ENCODE data around the gene KIAA0753. TPM values are rescaled to one million over a fixed set of nuclear protein-coding genes. Genes with fewer than 3 reads are reported as not detected.

KIAA0753 gene
- total and polyA plus RNA-seq, 9 donors: 12.1 to 32.3 (median 19.2) TPM

DNA sequence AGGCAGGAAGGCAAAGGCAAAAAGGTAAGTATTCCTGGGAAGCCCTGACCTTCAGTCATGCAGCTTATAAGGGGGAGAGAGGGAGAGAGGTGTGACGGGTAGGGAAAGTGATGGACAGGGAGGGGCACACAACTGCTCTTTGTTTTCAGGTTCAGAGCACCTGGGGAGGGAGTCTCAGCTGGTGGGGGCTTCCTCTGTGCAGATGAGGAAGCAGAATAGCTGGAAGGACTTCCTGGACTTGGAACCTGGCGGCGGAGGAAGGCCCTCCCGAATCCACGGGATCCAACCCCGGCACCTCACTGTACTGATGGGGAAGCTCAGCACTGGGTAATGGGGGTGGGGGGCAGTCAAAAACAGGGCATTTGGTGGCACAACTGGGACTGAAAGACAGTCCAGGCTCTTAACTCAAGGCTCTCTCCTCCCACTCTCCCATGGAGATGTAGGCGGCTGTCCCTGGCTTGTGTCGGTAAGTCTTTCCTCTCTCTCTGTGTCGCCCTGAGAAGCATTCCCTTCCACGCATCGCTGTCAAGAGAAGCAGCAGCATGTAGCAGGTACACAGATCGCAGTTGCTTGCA lies 72.2 kb downstream of the KIAA0753 start:
- WGBS, 3 donors: 90 to 92% (median 92%) methylated on average over 12 of the region's 12 CpGs
- DNase-seq: no peak
- H3K4me3 ChIP-seq: no peak overlapping the region
- no peaks in the 10 kb centered on the region for H3K36me3 ChIP-seq
- no peak overlapping the region for H3K27ac ChIP-seq
- no peaks in the 10 kb centered on the region for H3K27me3 ChIP-seq
- TF ChIP-seq POLR2A (IDR thresholded peaks at IDR 0.05) (no peak), EP300 (IDR thresholded peaks at IDR 0.05) (no peak)
- TF ChIP-seq, protein P1, sequence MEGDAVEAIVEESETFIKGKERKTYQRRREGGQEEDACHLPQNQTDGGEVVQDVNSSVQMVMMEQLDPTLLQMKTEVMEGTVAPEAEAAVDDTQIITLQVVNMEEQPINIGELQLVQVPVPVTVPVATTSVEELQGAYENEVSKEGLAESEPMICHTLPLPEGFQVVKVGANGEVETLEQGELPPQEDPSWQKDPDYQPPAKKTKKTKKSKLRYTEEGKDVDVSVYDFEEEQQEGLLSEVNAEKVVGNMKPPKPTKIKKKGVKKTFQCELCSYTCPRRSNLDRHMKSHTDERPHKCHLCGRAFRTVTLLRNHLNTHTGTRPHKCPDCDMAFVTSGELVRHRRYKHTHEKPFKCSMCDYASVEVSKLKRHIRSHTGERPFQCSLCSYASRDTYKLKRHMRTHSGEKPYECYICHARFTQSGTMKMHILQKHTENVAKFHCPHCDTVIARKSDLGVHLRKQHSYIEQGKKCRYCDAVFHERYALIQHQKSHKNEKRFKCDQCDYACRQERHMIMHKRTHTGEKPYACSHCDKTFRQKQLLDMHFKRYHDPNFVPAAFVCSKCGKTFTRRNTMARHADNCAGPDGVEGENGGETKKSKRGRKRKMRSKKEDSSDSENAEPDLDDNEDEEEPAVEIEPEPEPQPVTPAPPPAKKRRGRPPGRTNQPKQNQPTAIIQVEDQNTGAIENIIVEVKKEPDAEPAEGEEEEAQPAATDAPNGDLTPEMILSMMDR (IDR thresholded peaks at IDR 0.05): no peak
- H3K4me1 ChIP-seq (ENCODE audit: insufficient read depth): no peaks in the 10 kb centered on the region
- H3K9me3 ChIP-seq: no peaks in the 10 kb centered on the region
- intact Hi-C loops (cut with DNase I): no loop called here

DNA sequence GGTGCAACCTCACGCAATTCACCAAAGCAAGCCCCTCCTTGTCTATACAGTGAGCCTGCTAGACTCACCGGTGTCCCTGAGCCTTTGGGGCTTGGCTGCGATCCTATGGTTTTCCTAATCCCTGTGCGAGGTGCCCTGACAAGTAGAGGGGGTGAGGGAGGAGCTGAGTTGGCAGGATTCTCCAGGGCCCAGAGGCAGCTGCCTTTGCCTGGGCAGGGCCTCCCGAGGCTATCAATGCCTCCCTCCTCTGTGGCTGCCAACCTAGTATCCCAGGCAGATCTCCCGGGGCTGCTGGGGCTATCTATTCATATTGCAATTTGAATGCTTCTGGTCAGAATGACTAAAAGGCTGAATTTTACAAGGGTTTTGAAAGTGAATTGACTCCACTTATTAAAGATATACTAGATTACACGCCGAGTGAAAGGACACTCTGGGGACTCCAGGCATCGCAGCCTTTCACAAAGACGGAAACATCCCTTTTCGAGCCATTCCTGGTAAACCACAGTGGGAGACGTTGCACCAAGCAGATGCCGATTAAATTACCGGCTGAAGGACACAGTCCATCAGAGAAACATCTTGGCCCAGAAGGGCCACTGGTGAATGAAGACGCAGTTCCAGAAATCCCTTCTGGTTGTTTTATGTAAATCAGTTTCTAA lies 72.9 kb downstream of the KIAA0753 start:
- H3K9me3 ChIP-seq: no peaks in the 10 kb centered on the region
- no peaks in the 10 kb centered on the region for H3K36me3 ChIP-seq
- TF ChIP-seq EP300 (IDR thresholded peaks at IDR 0.05): no peak
- no peak for TF ChIP-seq POLR2A (IDR thresholded peaks at IDR 0.05)
- TF ChIP-seq, protein P1 (IDR thresholded peaks at IDR 0.05): no peak
- H3K4me3 ChIP-seq: no peak overlapping the region
- 69 to 78% (median 72%) methylated on average over 15 of the region's 15 CpGs for WGBS, 3 donors
- no peaks in the 10 kb centered on the region for H3K27me3 ChIP-seq
- H3K27ac ChIP-seq: no peak overlapping the region
- no peaks in the 10 kb centered on the region for H3K4me1 ChIP-seq (ENCODE audit: insufficient read depth)
- no peak for DNase-seq
- intact Hi-C loops (cut with DNase I): no loop called here

DNA sequence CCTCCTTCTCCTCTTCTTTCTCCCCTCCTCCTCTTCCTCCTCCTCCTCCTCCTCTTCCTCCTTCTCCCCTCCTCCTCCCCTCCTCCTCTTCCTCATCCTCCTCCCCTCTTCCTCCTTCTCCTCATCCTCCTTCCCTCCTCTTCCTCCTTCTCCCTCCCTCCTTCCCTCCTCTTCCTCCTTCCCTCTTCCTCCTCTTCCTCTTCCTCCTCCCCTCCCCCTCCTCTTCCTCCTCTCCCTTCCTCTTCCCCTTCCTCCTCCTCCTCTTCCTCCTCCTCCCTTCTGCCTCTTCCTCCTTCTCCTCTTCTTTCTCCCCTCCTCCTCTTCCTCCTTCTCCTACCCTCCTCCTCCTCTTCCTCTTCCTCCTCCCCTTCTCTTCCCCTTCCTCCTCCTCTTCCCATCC lies 79.1 kb downstream of the KIAA0753 start:
- intact Hi-C loops (cut with DNase I): no loop called here
- H3K36me3 ChIP-seq: no peaks in the 10 kb centered on the region

DNA sequence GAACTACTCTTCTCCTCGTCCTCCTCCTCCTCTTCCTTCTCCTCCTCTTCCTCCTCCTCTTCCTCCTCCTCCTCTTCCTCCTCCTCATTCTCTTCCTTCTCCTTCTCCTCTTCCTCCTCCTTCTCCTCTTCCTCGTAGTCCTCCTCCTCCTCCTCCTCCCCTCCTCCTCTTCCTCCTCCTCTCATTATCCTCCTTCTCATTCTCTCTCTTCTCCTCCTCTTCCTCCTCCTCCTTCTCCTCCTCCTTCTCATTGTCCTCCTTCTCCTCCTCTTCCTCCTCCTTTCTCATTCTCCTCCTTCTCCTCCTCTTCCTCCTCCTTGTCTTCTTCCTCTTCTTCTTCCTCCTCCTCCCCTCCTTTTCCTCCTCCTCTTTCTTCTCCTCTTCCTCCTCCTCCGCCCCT lies 80.0 kb downstream of the KIAA0753 start:
- WGBS, 3 donors: 86 to 91% (median 88%) methylated on average over 3 of the region's 3 CpGs
- peaks cover 20% of the 10 kb centered on the region for H3K4me1 ChIP-seq (ENCODE audit: insufficient read depth)
- no peaks in the 10 kb centered on the region for H3K9me3 ChIP-seq
- TF ChIP-seq EP300 (IDR thresholded peaks at IDR 0.05) (no peak), POLR2A (IDR thresholded peaks at IDR 0.05) (no peak)
- TF ChIP-seq, protein P1 (IDR thresholded peaks at IDR 0.05): no peak
- no peaks in the 10 kb centered on the region for H3K36me3 ChIP-seq
- intact Hi-C loops (cut with DNase I): no loop called here
- H3K27me3 ChIP-seq: no peaks in the 10 kb centered on the region
- H3K4me3 ChIP-seq: no peak overlapping the region
- no peak for DNase-seq
- H3K27ac ChIP-seq: peak overlapping the region in 1 of 2 donors; percentile 87

More for the DNA sequence above, 79.1 kb downstream of the KIAA0753 start:
- no peak for DNase-seq
- Histone ChIP-seq H3K27me3 (no peaks in the 10 kb centered on the region), H3K9me3 (no peaks in the 10 kb centered on the region), H3K27ac (no peak overlapping the region), H3K4me3 (no peak overlapping the region), H3K4me1 (ENCODE audit: insufficient read depth) (peaks cover 20% of the 10 kb centered on the region)
- TF ChIP-seq POLR2A (IDR thresholded peaks at IDR 0.05): no peak
- TF ChIP-seq, protein P1 (IDR thresholded peaks at IDR 0.05): no peak
- TF ChIP-seq EP300 (IDR thresholded peaks at IDR 0.05): no peak
